Measurements from ENCODE around the gene MBD2.
"Not testable (repeated sequence)": the region's sequence is repeated elsewhere in the genome, so short reads cannot be mapped to it uniquely, and the experiment has no call there.

The MBD2 gene

DNA sequence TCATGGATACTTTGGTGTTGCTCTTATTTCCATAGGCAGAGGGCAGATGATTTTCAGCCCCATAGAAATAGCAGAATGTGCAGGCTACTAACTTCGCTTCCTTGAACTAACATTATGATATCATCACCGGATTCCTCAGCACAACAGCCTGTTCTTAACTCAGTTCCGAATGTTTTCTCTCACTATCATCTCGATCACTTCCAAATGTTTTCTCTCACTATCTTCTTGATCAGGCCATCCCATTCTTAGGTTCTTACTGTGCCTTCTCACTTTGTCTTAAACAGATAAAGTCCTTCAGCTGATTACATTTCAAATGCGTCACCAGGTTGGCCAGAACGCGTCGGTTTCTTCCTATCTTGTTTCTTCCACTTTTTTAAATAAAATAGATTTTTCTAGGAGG is 11.4 kb upstream of the MBD2 start:
- no peak for DNase-seq (ENCODE audit: low read depth)

GRCh38 chr18:54233747-54234146 is 9.3 kb upstream of the MBD2 start:
- no peak for DNase-seq (ENCODE audit: low read depth)

DNA sequence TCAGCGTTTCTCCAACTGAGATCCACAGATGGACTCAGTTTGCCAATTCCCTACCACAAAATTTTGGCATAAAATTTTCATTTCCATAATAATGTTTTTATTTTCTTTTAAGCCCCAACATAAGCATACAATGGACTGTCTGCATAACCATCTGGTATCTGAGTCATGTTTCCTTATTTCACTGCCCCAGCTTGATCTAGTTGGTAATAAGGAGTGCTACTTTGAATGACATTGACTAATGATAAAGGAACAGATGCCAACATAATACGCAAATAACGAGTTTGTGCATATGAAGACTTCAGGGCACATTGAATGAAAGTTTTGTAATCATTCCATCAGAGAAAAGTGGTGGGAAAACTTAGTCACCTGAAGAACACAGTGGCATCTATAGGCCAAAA is 8.8 kb upstream of the MBD2 start:
- no peak for DNase-seq (ENCODE audit: low read depth)

DNA sequence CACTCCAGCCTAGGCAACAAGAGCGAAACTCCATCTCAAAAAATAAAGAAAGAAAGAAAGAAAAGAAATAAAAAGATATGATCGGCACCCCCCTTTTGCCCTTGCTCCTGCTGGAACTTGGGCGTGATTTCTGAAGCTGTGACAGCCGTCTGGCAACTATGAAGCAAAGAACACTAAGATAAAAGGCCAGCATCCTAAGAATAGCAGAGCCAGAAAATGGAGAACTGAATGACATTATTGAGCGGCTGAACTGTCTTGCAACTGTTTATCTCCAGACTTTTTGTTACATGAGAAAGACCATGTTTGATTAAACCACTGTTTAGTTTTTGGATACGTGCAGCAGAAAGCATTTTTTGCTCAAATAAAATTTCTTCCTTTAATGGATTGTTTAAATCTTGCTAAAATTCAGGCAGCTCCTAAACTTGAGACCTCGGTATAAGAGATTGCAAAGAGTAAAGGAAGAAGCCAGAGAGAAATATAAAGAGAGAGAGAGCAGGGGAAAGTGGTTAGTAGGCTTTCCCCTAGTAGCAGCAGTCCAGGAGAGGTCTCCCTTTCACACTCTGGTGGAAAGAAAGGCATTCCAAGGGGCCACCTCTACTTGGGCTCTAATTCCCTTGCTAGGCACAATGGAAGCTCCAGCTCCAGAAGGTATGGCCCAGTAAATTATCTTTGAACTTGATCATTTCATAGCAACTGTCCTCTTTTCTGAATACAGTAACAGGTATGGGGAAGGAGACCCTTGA is 8.2 kb upstream of the MBD2 start:
- DNase-seq (ENCODE audit: low read depth), result no peak

GRCh38 chr18:54229421-54230059 is 5.1 kb upstream of the MBD2 start:
- no peak for DNase-seq (ENCODE audit: low read depth)

DNA sequence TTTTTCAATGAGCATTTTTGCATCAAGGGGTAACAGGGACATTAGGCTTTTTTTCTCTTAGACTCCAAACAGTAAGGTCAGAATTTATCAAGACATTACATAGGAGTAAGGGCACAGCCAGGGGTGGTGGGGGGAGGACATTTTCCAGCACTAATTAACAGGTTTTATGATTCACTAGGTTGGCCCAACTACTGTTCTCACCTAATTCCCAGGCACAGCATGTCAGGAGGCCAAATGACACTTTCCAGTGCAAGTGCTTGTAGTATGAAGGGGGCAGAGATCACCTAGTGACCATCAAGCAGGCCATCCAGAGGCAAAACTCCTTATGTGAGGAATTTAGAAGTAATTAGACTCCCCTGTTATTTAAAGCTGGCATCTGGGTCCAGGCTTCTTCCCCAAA is 3.9 kb upstream of the MBD2 start:
- no peak for DNase-seq (ENCODE audit: low read depth)

- peak; percentile 67 for DNase-seq (ENCODE audit: low read depth)
Measured at GRCh38 chr18:54223568-54224241, 764 bp downstream of the MBD2 start.

- DNase-seq (ENCODE audit: low read depth), result no peak
Measured at GRCh38 chr18:54222922-54223567, 1.4 kb downstream of the MBD2 start.

DNA sequence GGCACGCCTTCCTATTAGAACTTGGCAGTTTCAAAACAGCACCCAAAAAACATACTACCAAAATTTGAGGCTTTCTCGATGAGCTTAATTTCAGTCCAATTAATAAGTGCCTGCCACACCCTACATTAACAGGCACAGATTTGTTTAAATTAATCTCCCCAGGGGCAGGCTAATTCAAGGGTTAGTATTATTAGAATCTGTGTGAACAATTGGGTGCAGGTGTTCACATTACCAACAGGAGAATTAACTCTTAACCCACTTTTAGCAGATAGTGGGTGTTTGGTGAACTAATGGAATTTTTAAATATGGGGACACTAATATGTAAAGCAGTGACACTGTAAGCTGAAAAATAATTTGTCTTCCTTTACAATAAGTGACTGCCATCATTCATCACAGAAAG is 4.1 kb downstream of the MBD2 start:
- no peak for DNase-seq (ENCODE audit: low read depth)

- not testable (repeated sequence) for DNase-seq (ENCODE audit: low read depth)
Measured at GRCh38 chr18:54218803-54219202, 5.7 kb downstream of the MBD2 start.

- no peak for DNase-seq (ENCODE audit: low read depth)
Measured at GRCh38 chr18:54218299-54218698, 6.2 kb downstream of the MBD2 start.

DNA sequence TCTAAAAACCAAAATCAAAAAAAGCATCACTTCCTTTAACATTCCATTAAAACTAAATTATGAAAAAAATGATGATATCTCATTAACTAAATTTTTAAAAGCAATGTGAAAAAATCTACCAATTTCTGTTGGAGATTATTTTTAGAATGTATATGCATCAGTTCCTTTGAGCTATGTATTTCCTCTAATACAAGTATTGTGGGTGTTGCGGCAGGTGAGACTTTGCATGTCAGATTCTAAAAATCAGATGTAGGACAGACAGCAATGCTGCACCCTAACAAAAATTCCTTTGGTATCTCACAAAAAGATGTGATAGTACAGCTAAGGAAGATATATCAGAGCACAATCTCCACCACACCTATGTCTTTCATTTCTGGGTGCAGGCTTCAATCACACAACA is 6.8 kb downstream of the MBD2 start:
- no peak for DNase-seq (ENCODE audit: low read depth)

DNA sequence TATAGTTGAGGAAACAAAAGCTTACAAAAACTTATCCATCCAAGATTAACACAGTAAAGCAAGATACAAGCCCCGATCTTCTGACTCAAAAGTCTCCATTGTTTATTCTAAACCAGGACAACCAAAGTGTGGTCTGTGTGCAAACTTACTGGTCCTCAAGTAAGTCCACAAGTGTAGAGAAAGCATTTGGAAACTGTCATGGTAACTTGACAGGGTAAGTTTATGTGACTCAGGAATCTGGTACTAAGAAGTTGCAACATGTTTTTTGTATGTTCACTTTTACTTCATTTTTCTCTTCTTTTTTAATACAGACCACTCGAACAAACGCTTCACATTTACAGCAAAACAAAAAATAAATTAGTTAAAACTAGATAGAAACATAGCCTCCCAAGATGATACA is 9.4 kb downstream of the MBD2 start:
- DNase-seq (ENCODE audit: low read depth), result no peak

DNA sequence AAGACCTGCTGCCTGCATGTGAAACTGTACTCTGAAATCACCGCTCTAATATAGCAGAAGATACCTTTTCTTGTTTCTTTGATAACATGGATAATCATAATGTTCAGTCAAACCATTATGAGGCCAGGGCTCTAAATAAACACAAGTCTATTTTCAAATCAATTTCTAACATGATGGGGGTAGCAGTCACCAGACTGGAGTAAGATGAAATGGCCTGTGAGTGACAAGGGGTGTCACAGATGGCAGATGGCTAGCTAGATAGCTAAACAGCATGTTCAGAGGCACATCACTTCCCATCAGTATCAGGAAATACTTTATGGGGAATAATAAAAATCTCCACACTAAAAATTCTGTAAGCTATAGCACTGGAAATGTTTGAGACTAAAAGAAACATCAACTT is 14.0 kb downstream of the MBD2 start:
- no peak for DNase-seq (ENCODE audit: low read depth)

GRCh38 chr18:54209471-54210180 is 14.8 kb downstream of the MBD2 start:
- no peak for DNase-seq (ENCODE audit: low read depth)

GRCh38 chr18:54206447-54206846 is 18.0 kb downstream of the MBD2 start:
- no peak for DNase-seq (ENCODE audit: low read depth)

DNA sequence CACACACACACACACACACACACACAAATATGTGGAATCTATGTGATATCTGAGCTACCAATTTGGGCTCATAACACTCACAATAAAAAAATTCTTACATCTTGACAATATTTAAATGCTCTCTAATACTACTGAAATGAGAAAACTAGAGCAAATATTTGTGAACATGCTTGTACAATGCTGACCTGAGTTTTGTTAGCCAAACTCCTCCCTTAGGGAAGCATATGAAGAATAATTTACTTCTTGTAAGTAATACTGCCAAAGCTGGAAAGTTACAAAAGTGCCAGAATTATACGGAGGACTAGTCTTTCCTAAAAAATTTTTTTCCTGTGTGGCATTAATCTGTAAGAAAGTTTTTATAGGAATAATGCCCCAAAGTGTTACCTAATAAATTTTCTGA is 18.5 kb downstream of the MBD2 start:
- DNase-seq (ENCODE audit: low read depth), result no peak

GRCh38 chr18:54205448-54205847 is 19.0 kb downstream of the MBD2 start:
- DNase-seq (ENCODE audit: low read depth), result not testable (repeated sequence)

- no peak for DNase-seq (ENCODE audit: low read depth)
Measured at GRCh38 chr18:54204883-54205282, 19.6 kb downstream of the MBD2 start.

GRCh38 chr18:54203914-54204313 is 20.6 kb downstream of the MBD2 start:
- no peak for DNase-seq (ENCODE audit: low read depth)

DNA sequence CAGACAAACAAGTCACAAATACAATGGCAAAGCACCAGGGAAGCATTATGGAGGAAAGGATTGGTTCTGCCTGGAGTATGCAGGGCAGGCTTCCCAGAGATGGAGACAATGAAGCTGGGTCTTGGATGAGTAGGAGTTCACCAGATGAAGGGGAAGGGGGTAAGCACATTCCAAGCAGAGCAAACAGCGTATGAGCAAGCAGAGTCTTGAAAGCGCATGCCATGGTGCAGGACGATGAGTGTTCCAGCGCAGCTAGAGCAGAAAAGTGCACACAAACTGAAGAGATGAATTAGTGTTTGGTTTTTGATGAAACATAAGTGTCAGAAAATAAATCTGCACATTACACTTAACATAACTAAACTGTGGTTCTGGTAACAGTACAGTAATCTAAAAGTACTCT is 21.6 kb downstream of the MBD2 start:
- no peak for DNase-seq (ENCODE audit: low read depth)

- no peak for DNase-seq (ENCODE audit: low read depth)
Measured at GRCh38 chr18:54197747-54198411, 26.6 kb downstream of the MBD2 start.
